Fibroblast of the aortic adventitia (primary cell): ENCODE data around the gene ZNF407. TPM values are rescaled to one million over a fixed set of nuclear protein-coding genes. Genes with fewer than 3 reads are reported as not detected.
A peak's percentile ranks its signal among the peaks of the same experiment; 100 is the strongest.

Experiments used
- DNase-seq: peaks from one replicate; pipeline ENCODE4 v3.0.0-alpha.2; 2010; ENCODE audit warnings: low read depth
- H3K4me3 ChIP-seq: 2 replicates; pipeline ENCODE4 v1.5.1; 2011; ENCODE audit warnings: low read depth, mild to moderate bottlenecking, control low read depth, low read length, moderate library complexity
- total RNA-seq: library from RNA; depleted of rRNA; stranded (reverse); fragments of >200 nt; gene quantifications from 2 replicates; pipeline ENCODE4 v1.2.3, GENCODE V29; 2012; ENCODE audit warnings: low replicate concordance
- TF ChIP-seq, protein P1 (sequence below): IDR thresholded peaks from 2 replicates; pipeline ENCODE4 v1.5.1; 2011; ENCODE audit warnings: mild to moderate bottlenecking, low read length, control low read depth, inconsistent platforms; ENCODE audit not compliant: insufficient read depth

Gene ZNF407
- 21.7 and 23.8 TPM in 2 replicates for total RNA-seq

- TF ChIP-seq, protein P1, sequence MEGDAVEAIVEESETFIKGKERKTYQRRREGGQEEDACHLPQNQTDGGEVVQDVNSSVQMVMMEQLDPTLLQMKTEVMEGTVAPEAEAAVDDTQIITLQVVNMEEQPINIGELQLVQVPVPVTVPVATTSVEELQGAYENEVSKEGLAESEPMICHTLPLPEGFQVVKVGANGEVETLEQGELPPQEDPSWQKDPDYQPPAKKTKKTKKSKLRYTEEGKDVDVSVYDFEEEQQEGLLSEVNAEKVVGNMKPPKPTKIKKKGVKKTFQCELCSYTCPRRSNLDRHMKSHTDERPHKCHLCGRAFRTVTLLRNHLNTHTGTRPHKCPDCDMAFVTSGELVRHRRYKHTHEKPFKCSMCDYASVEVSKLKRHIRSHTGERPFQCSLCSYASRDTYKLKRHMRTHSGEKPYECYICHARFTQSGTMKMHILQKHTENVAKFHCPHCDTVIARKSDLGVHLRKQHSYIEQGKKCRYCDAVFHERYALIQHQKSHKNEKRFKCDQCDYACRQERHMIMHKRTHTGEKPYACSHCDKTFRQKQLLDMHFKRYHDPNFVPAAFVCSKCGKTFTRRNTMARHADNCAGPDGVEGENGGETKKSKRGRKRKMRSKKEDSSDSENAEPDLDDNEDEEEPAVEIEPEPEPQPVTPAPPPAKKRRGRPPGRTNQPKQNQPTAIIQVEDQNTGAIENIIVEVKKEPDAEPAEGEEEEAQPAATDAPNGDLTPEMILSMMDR = no peak
- DNase-seq = peak; percentile 92
- H3K4me3 ChIP-seq = peak within 1 kb of the TSS; percentile 89
Measured at GRCh38 chr18:74597662-74598349, at the start of gene ZNF407. Gene ZNF407 (plus strand): TSS chr18:74597870. CDS start chr18:74631020, 33,150 bp downstream.

DNA sequence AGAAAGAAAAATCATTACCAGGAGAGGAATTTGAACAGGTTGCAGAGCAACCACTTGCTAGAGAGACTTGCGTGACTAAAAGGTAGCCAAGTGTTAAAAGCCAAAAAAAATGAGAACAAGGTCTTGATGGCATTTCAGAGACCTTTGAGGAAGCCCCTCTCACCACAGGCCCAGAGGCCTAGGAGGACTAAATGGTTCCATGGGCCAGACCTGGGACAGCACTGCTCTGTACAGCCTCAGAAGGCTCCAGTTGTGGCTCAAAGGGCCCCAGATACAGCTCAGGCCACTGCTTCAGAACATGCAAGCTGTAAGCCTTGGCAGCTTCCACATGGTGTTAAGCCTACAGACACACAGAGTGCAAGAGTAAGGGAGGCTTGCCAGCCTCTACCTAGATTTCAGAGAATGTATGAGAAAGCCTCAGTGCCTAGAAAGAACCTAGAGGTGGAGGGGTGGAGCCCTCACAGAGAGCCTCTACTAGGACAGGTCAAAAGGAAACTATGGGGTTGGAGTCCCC, 48.0 kb upstream of the ZNF407 start:
- DNase-seq = no peak
- TF ChIP-seq, protein P1 = no peak
- H3K4me3 ChIP-seq = no peak overlapping the region

GRCh38 chr18:74550886-74551285, 46.8 kb upstream of the ZNF407 start:
- TF ChIP-seq, protein P1 = no peak
- no peak overlapping the region for H3K4me3 ChIP-seq
- DNase-seq = no peak

GRCh38 chr18:74551452-74551851, 46.2 kb upstream of the ZNF407 start:
- TF ChIP-seq, protein P1 = no peak
- no peak for DNase-seq
- no peak overlapping the region for H3K4me3 ChIP-seq

- TF ChIP-seq, protein P1 = peak; percentile 84
- no peak overlapping the region for H3K4me3 ChIP-seq
- DNase-seq = peak; percentile 91
Measured at GRCh38 chr18:74551936-74552555, 45.6 kb upstream of the ZNF407 start.

DNA sequence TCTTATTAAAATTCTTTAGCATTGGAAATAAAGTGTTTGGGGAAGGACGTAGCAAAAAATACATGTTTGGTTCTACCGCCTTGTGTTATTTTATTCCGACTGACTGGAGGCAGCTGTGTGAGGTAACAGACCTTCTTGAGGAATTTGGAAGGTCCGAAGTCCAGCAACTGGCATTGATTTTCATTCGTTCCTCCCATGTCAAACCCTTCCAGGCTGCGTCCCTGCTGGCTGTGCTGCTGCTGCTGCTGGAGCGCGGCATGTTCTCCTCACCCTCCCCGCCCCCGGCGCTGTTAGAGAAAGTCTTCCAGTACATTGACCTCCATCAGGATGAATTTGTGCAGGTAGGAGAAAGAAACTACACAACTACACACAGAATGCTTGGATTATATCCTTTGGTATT, 41.5 kb upstream of the ZNF407 start:
- no peak for DNase-seq
- TF ChIP-seq, protein P1 = no peak
- H3K4me3 ChIP-seq = no peak overlapping the region
